Activated naive CD8-positive, alpha-beta T cell treated with anti-CD3 and anti-CD28 coated beads, Interleukin-2, amount 50 U/mL, for 16 hours (primary cell): ENCODE results near the gene ZNF503.

Experiments
- DNase-seq: peaks from one replicate; pipeline ENCODE4 v3.0.0-alpha.2; 2020; ENCODE audit warnings: low read depth, low spot score

ZNF503 gene

DNA sequence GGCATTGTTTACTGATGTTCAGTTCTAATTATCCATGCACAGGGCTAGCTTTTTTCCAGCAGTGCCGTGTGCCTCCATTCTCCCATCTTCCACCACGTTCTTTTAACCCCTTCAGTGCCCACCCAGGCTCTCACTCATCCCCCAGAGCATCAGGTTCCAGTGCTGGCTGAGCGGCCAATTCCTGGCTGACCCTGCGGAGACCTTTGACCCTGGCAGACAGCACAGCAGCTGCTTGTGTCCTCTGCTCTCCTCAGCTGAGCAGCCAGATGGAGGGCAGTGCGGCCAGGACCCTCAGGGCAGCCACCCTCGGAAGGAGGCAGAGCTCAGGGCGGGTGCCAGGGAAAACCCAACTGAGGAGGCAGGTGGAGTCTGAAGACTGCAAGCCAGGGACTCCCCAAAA, 48.4 kb downstream of the ZNF503 start:
- DNase-seq, result no peak

- no peak for DNase-seq
Observed at GRCh38 chr10:75352650-75353049, 48.9 kb downstream of the ZNF503 start.

- no peak for DNase-seq
Observed at GRCh38 chr10:75351637-75352036, 49.9 kb downstream of the ZNF503 start.

DNA sequence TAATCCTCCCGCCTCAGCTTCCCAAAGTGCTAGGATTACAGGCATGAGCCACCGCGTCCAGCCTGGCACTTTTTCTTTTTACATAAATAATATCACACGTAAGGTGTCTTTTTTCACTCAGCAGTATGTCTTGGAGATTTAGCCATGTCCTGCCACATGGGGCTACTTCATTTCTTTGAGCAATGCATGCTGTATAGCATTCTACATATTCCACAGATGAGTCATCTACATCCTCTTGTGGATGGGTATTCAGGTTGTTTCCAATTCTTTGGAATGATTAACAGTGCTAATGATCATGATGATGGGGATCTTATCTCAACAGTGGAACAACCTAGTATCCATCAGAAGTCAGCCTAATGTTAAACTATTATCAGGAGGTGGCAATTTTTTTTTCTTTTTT, 50.8 kb downstream of the ZNF503 start:
- no peak for DNase-seq
